ENCODE measurements around the gene BTBD17. TPM values are rescaled to one million over a fixed set of nuclear protein-coding genes. Genes with fewer than 3 reads are reported as not detected.

The BTBD17 gene
- total and polyA plus RNA-seq, 10 of the 15 experiments (the other 5 are each of a cell fraction or from before 2014, with no cell fraction given): not detected

DNA sequence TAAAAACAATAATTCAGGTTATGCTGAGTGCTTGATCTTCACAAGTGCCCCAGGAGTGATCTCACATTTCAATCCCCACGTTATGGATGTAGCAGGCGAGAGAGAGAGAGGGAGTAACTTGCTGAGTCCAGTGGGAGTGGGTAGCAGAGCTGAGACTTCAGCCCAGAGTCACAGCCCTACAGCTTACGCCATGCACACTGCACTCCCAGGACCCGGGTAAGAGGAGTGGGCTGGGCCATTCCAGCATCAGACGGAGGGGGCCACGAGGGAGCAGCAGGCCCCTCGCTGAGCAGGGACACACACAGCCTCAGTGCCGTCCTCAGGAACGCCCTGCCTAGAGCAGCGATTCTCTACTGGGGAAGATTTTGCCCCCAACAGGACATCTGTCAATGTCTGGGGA is 45.4 kb downstream of the BTBD17 start (continued):
- TF ChIP-seq, protein P1, sequence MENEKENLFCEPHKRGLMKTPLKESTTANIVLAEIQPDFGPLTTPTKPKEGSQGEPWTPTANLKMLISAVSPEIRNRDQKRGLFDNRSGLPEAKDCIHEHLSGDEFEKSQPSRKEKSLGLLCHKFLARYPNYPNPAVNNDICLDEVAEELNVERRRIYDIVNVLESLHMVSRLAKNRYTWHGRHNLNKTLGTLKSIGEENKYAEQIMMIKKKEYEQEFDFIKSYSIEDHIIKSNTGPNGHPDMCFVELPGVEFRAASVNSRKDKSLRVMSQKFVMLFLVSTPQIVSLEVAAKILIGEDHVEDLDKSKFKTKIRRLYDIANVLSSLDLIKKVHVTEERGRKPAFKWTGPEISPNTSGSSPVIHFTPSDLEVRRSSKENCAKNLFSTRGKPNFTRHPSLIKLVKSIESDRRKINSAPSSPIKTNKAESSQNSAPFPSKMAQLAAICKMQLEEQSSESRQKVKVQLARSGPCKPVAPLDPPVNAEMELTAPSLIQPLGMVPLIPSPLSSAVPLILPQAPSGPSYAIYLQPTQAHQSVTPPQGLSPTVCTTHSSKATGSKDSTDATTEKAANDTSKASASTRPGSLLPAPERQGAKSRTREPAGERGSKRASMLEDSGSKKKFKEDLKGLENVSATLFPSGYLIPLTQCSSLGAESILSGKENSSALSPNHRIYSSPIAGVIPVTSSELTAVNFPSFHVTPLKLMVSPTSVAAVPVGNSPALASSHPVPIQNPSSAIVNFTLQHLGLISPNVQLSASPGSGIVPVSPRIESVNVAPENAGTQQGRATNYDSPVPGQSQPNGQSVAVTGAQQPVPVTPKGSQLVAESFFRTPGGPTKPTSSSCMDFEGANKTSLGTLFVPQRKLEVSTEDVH (IDR thresholded peaks at IDR 0.05; ENCODE audit: low read depth, partially characterized antibody): no peak
- TF ChIP-seq PML (IDR thresholded peaks at IDR 0.05; ENCODE audit: low read length) (no peak), SUZ12 (IDR thresholded peaks at IDR 0.05; ENCODE audit: unreplicated experiment) (no peak), SIX5 (IDR thresholded peaks at IDR 0.05; ENCODE audit: low read depth, low read length, severe bottlenecking) (no peak), NRF1 (conservative IDR thresholded peaks at IDR 0.05; ENCODE audit: low read depth, low read length) (no peak), SMAD5 (IDR thresholded peaks at IDR 0.05; ENCODE audit: low read depth) (no peak), STAT3 (IDR thresholded peaks at IDR 0.05; ENCODE audit: low read depth, low read length) (no peak), NBN (IDR thresholded peaks at IDR 0.05) (no peak), BACH1 (IDR thresholded peaks at IDR 0.05; ENCODE audit: borderline replicate concordance) (no peak), SP1 (IDR thresholded peaks at IDR 0.05; ENCODE audit: low read depth, low read length) (no peak)
- TF ChIP-seq, protein P2, sequence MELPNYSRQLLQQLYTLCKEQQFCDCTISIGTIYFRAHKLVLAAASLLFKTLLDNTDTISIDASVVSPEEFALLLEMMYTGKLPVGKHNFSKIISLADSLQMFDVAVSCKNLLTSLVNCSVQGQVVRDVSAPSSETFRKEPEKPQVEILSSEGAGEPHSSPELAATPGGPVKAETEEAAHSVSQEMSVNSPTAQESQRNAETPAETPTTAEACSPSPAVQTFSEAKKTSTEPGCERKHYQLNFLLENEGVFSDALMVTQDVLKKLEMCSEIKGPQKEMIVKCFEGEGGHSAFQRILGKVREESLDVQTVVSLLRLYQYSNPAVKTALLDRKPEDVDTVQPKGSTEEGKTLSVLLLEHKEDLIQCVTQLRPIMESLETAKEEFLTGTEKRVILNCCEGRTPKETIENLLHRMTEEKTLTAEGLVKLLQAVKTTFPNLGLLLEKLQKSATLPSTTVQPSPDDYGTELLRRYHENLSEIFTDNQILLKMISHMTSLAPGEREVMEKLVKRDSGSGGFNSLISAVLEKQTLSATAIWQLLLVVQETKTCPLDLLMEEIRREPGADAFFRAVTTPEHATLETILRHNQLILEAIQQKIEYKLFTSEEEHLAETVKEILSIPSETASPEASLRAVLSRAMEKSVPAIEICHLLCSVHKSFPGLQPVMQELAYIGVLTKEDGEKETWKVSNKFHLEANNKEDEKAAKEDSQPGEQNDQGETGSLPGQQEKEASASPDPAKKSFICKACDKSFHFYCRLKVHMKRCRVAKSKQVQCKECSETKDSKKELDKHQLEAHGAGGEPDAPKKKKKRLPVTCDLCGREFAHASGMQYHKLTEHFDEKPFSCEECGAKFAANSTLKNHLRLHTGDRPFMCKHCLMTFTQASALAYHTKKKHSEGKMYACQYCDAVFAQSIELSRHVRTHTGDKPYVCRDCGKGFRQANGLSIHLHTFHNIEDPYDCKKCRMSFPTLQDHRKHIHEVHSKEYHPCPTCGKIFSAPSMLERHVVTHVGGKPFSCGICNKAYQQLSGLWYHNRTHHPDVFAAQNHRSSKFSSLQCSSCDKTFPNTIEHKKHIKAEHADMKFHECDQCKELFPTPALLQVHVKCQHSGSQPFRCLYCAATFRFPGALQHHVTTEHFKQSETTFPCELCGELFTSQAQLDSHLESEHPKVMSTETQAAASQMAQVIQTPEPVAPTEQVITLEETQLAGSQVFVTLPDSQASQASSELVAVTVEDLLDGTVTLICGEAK (IDR thresholded peaks at IDR 0.05; ENCODE audit: borderline replicate concordance): no peak
- TF ChIP-seq, protein P3, sequence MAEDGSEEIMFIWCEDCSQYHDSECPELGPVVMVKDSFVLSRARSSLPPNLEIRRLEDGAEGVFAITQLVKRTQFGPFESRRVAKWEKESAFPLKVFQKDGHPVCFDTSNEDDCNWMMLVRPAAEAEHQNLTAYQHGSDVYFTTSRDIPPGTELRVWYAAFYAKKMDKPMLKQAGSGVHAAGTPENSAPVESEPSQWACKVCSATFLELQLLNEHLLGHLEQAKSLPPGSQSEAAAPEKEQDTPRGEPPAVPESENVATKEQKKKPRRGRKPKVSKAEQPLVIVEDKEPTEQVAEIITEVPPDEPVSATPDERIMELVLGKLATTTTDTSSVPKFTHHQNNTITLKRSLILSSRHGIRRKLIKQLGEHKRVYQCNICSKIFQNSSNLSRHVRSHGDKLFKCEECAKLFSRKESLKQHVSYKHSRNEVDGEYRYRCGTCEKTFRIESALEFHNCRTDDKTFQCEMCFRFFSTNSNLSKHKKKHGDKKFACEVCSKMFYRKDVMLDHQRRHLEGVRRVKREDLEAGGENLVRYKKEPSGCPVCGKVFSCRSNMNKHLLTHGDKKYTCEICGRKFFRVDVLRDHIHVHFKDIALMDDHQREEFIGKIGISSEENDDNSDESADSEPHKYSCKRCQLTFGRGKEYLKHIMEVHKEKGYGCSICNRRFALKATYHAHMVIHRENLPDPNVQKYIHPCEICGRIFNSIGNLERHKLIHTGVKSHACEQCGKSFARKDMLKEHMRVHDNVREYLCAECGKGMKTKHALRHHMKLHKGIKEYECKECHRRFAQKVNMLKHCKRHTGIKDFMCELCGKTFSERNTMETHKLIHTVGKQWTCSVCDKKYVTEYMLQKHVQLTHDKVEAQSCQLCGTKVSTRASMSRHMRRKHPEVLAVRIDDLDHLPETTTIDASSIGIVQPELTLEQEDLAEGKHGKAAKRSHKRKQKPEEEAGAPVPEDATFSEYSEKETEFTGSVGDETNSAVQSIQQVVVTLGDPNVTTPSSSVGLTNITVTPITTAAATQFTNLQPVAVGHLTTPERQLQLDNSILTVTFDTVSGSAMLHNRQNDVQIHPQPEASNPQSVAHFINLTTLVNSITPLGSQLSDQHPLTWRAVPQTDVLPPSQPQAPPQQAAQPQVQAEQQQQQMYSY (CRISPR knock-in tag; IDR thresholded peaks at IDR 0.05): no peak
- TF ChIP-seq, protein P4, sequence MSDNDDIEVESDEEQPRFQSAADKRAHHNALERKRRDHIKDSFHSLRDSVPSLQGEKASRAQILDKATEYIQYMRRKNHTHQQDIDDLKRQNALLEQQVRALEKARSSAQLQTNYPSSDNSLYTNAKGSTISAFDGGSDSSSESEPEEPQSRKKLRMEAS (IDR thresholded peaks at IDR 0.05; ENCODE audit: low read depth, low read length): no peak

All from GM12878 (cell line).